Cardiac muscle cell (in vitro differentiated cells and primary cell): ENCODE data around the gene ZFYVE26. TPM values are rescaled to one million over a fixed set of nuclear protein-coding genes. Genes with fewer than 3 reads are reported as not detected.
"Not testable (repeated sequence)": the region's sequence is repeated elsewhere in the genome, so short reads cannot be mapped to it uniquely, and the experiment has no call there.

ENCODE experiments used
- DNase-seq, 2 donors: peaks; one replicate each; pipeline versions ENCODE4 v3.0.0 to v3.0.0-alpha.2; 2010 to 2017; ENCODE audit warnings: low read depth in 1 of 2, low spot score in 1 of 2
- H3K27ac ChIP-seq: fragments of 200-600 bp; sonication (generic); 2 replicates; pipeline ENCODE4 v1.5.1; 2016
- H3K27me3 ChIP-seq: fragments of 200-600 bp; sonication (generic); 2 replicates; pipeline ENCODE4 v1.6.0; 2016; ENCODE audit warnings: control low read depth
- H3K36me3 ChIP-seq: fragments of 200-600 bp; sonication (generic); 2 replicates; pipeline ENCODE4 v1.5.1; 2016; ENCODE audit warnings: control low read depth
- H3K4me1 ChIP-seq: fragments of 200-600 bp; sonication (generic); 2 replicates; pipeline ENCODE4 v1.8.1; 2017; ENCODE audit warnings: low read depth, mild to moderate bottlenecking, mixed run types
- H3K4me3 ChIP-seq: fragments of 200-600 bp; sonication (generic); 2 replicates; pipeline ENCODE4 v1.5.1; 2016; ENCODE audit warnings: mild to moderate bottlenecking
- H3K9me3 ChIP-seq: fragments of 200-600 bp; sonication (generic); 2 replicates; pipeline ENCODE4 v1.5.1; 2017; ENCODE audit warnings: low read depth, mild to moderate bottlenecking, control low read depth
- CTCF ChIP-seq: IDR thresholded peaks from 2 replicates; pipeline ENCODE4 v1.5.1; 2012; ENCODE audit warnings: low read depth, mild to moderate bottlenecking, low read length
- polyA plus RNA-seq: library from polyadenylated mRNA; unstranded; fragments of >200 nt; fragmentation: Nextera tagmentation; extraction: Ambion mirVana; gene quantifications from 2 replicates; pipeline ENCODE4 v1.2.1, GENCODE V29; 2016
- total RNA-seq: library from RNA; depleted of rRNA; stranded (reverse); fragments of >200 nt; gene quantifications from 2 replicates; pipeline ENCODE4 v1.2.3, GENCODE V29; 2016

Gene ZFYVE26
- total and polyA plus RNA-seq, 2 experiments from 2014 or later: 3.9 to 13.3 TPM

GRCh38 chr14:67728258-67728657 lies 88.1 kb downstream of the ZFYVE26 start:
- no peak for DNase-seq
- H3K27me3 ChIP-seq: no peaks in the 10 kb centered on the region
- no peak overlapping the region for H3K27ac ChIP-seq
- H3K36me3 ChIP-seq: no peaks in the 10 kb centered on the region
- H3K9me3 ChIP-seq: no peaks in the 10 kb centered on the region
- H3K4me3 ChIP-seq: no peak overlapping the region
- TF ChIP-seq CTCF: no peak
- H3K4me1 ChIP-seq: no peaks in the 10 kb centered on the region

- no peak for TF ChIP-seq CTCF
- Histone ChIP-seq H3K36me3 (no peaks in the 10 kb centered on the region), H3K4me1 (no peaks in the 10 kb centered on the region), H3K27ac (no peak overlapping the region), H3K9me3 (no peaks in the 10 kb centered on the region), H3K4me3 (no peak overlapping the region), H3K27me3 (no peaks in the 10 kb centered on the region)
- DNase-seq: no peak
These were observed 89.0 kb downstream of the ZFYVE26 start for GRCh38 chr14:67727361-67727760.

- DNase-seq: no peak
- peaks cover 7% of the 10 kb centered on the region for H3K27me3 ChIP-seq
- H3K9me3 ChIP-seq: no peaks in the 10 kb centered on the region
- no peaks in the 10 kb centered on the region for H3K36me3 ChIP-seq
- H3K27ac ChIP-seq: no peak overlapping the region
- no peak for TF ChIP-seq CTCF
- no peak overlapping the region for H3K4me3 ChIP-seq
- H3K4me1 ChIP-seq: no peaks in the 10 kb centered on the region
These were observed 91.2 kb downstream of the ZFYVE26 start for GRCh38 chr14:67725171-67725570.

- H3K4me1 ChIP-seq: no peaks in the 10 kb centered on the region
- DNase-seq: peak; percentile 53 to 75
- no peak overlapping the region for H3K4me3 ChIP-seq
- H3K27ac ChIP-seq: no peak overlapping the region
- H3K36me3 ChIP-seq: no peaks in the 10 kb centered on the region
- peaks cover 10% of the 10 kb centered on the region for H3K27me3 ChIP-seq
- H3K9me3 ChIP-seq: no peaks in the 10 kb centered on the region
- TF ChIP-seq CTCF: no peak
These were observed 94.1 kb downstream of the ZFYVE26 start for GRCh38 chr14:67722293-67722692.

GRCh38 chr14:67721875-67722274 lies 94.5 kb downstream of the ZFYVE26 start:
- TF ChIP-seq CTCF: no peak
- Histone ChIP-seq H3K4me1 (no peaks in the 10 kb centered on the region), H3K27ac (no peak overlapping the region), H3K27me3 (peaks cover 10% of the 10 kb centered on the region), H3K4me3 (no peak overlapping the region), H3K9me3 (no peaks in the 10 kb centered on the region), H3K36me3 (no peaks in the 10 kb centered on the region)
- DNase-seq: no peak

- no peaks in the 10 kb centered on the region for H3K36me3 ChIP-seq
- DNase-seq: peak in 1 of 2 donors; percentile 21
- peaks cover 10% of the 10 kb centered on the region for H3K27me3 ChIP-seq
- H3K27ac ChIP-seq: no peak overlapping the region
- no peaks in the 10 kb centered on the region for H3K4me1 ChIP-seq
- no peaks in the 10 kb centered on the region for H3K9me3 ChIP-seq
- no peak for TF ChIP-seq CTCF
- no peak overlapping the region for H3K4me3 ChIP-seq
These were observed 96.5 kb downstream of the ZFYVE26 start for GRCh38 chr14:67719866-67720265.

- not testable (repeated sequence) for H3K27me3 ChIP-seq, H3K4me1 ChIP-seq, H3K36me3 ChIP-seq, H3K4me3 ChIP-seq, H3K9me3 ChIP-seq, DNase-seq, H3K27ac ChIP-seq
These were observed 97.0 kb downstream of the ZFYVE26 start for GRCh38 chr14:67719385-67719784.
